Neutrophil (primary cell): ENCODE data around the gene KTN1.

Source experiments
- H3K27ac ChIP-seq: fragments of 200-600 bp; sonication (generic); 2 replicates; pipeline ENCODE4 v1.5.1; 2016; ENCODE audit warnings: mild to moderate bottlenecking, moderate library complexity
- H3K27me3 ChIP-seq: fragments of 200-600 bp; sonication (generic); 2 replicates; pipeline ENCODE4 v1.6.0; 2016; ENCODE audit warnings: mild to moderate bottlenecking
- H3K36me3 ChIP-seq: fragments of 200-600 bp; sonication (generic); 2 replicates; pipeline ENCODE4 v1.5.1; 2017
- H3K4me1 ChIP-seq, 2 experiments: fragments of 200-600 bp in 1 of 2; sonication (generic) in 1 of 2; 1 replicate in 1 of 2; 2 replicates in 1 of 2; pipeline versions ENCODE4 v1.5.1 to v1.6.1; 2013 to 2016; ENCODE audit warnings: low read depth in 1 of 2, low read length in 1 of 2, mild to moderate bottlenecking in 1 of 2, moderate library complexity in 1 of 2; ENCODE audit not compliant: control insufficient read depth in 1 of 2, insufficient read depth in 1 of 2
- H3K4me3 ChIP-seq, 2 experiments: fragments of 200-600 bp in 1 of 2; sonication (generic) in 1 of 2; 1 replicate in 1 of 2; 2 replicates in 1 of 2; pipeline ENCODE4 v1.5.1; 2013 to 2016; ENCODE audit warnings: low read depth in 1 of 2, low read length in 1 of 2, mild to moderate bottlenecking in 1 of 2, moderate library complexity in 1 of 2
- H3K9me3 ChIP-seq: fragments of 200-600 bp; sonication (generic); 2 replicates; pipeline ENCODE4 v1.5.1; 2016
- TF ChIP-seq, protein P1 (sequence below): fragments of 200-600 bp; sonication (generic); IDR thresholded peaks from 2 replicates; pipeline ENCODE4 v1.5.1; 2016; ENCODE audit warnings: antibody characterized with exemption

Gene KTN1

DNA sequence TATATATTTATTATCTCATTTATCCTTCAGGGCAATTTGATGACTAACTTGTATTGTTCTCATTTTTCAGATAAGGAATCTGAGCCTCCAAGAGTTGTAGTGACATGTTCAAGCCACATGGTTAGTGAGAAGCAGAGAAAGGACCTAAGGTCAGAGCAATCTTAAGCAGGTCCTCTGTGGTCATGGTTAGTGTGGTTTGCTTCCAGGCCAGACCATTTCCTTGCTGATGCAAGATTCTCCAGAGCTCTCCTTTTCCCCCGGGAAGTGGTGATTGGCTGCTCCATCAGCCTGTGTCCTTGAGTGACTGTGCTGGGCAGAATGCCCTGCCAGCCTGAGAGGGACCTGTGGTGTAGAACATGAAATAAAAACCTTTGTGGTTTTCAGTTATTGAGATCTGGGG lies 141.3 kb downstream of the KTN1 start:
- no peaks in the 10 kb centered on the region for H3K9me3 ChIP-seq
- no peaks in the 10 kb centered on the region for H3K27me3 ChIP-seq
- TF ChIP-seq, protein P1, sequence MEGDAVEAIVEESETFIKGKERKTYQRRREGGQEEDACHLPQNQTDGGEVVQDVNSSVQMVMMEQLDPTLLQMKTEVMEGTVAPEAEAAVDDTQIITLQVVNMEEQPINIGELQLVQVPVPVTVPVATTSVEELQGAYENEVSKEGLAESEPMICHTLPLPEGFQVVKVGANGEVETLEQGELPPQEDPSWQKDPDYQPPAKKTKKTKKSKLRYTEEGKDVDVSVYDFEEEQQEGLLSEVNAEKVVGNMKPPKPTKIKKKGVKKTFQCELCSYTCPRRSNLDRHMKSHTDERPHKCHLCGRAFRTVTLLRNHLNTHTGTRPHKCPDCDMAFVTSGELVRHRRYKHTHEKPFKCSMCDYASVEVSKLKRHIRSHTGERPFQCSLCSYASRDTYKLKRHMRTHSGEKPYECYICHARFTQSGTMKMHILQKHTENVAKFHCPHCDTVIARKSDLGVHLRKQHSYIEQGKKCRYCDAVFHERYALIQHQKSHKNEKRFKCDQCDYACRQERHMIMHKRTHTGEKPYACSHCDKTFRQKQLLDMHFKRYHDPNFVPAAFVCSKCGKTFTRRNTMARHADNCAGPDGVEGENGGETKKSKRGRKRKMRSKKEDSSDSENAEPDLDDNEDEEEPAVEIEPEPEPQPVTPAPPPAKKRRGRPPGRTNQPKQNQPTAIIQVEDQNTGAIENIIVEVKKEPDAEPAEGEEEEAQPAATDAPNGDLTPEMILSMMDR, result no peak
- no peaks in the 10 kb centered on the region for H3K4me1 ChIP-seq
- no peak overlapping the region for H3K4me3 ChIP-seq
- H3K36me3 ChIP-seq, result no peaks in the 10 kb centered on the region
- no peak overlapping the region for H3K27ac ChIP-seq

GRCh38 chr14:55722054-55722453 lies 142.0 kb downstream of the KTN1 start:
- Histone ChIP-seq H3K4me3 (no peak overlapping the region), H3K27me3 (no peaks in the 10 kb centered on the region), H3K36me3 (no peaks in the 10 kb centered on the region), H3K4me1 (no peaks in the 10 kb centered on the region), H3K27ac (no peak overlapping the region), H3K9me3 (no peaks in the 10 kb centered on the region)
- TF ChIP-seq, protein P1, result no peak

DNA sequence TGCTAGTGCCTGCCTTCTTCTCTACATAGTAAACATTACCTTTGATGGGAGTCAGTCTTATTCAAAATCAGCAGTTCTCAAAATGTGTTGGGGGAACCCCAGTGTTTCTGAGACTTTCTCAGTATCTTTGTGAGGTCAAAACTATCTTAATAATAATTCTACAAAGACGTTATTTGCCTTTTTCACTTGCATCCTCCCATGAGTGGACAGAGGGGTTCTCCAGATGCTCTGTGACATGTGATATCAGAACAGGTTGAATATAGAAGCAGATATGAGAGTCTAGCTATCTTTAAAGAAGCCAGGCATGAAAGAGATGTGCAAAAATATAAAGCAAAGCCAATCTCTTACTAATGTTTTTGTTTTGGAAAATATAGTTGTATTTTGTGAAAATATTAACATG lies 144.7 kb downstream of the KTN1 start:
- Histone ChIP-seq H3K27ac (no peak overlapping the region), H3K27me3 (no peaks in the 10 kb centered on the region), H3K4me3 (no peak overlapping the region), H3K4me1 (no peaks in the 10 kb centered on the region), H3K9me3 (no peaks in the 10 kb centered on the region), H3K36me3 (no peaks in the 10 kb centered on the region)
- TF ChIP-seq, protein P1, result no peak

- no peaks in the 10 kb centered on the region for H3K36me3 ChIP-seq
- no peaks in the 10 kb centered on the region for H3K9me3 ChIP-seq
- TF ChIP-seq, protein P1, result no peak
- no peaks in the 10 kb centered on the region for H3K27me3 ChIP-seq
- H3K4me1 ChIP-seq, result no peaks in the 10 kb centered on the region
- H3K4me3 ChIP-seq, result no peak overlapping the region
- no peak overlapping the region for H3K27ac ChIP-seq
These were observed 150.7 kb downstream of the KTN1 start for GRCh38 chr14:55730592-55731310.

GRCh38 chr14:55731311-55731872 lies 151.4 kb downstream of the KTN1 start:
- H3K36me3 ChIP-seq, result no peaks in the 10 kb centered on the region
- TF ChIP-seq, protein P1, result no peak
- no peak overlapping the region for H3K4me3 ChIP-seq
- H3K27me3 ChIP-seq, result no peaks in the 10 kb centered on the region
- no peak overlapping the region for H3K27ac ChIP-seq
- no peaks in the 10 kb centered on the region for H3K9me3 ChIP-seq
- no peaks in the 10 kb centered on the region for H3K4me1 ChIP-seq
